WTC11 (cell line): ENCODE measurements around the gene CLK1.

Source experiments
- CREM ChIP-seq: sonication (generic); formaldehyde crosslinking; IDR thresholded peaks from 2 replicates; pipeline ENCODE4 v1.8.1; 2022; ENCODE audit warnings: mild to moderate bottlenecking, missing genetic modification reagents, moderate library complexity
- CTCF ChIP-seq: fragments of 200-600 bp; IDR thresholded peaks from 2 replicates; pipeline ENCODE4 v1.8.0; 2022; ENCODE audit warnings: antibody characterized with exemption
- IRF1 ChIP-seq: sonication (generic); formaldehyde crosslinking; IDR thresholded peaks from 2 replicates; pipeline ENCODE4 v1.8.0; 2023; ENCODE audit warnings: missing genetic modification reagents
- KAT7 ChIP-seq: sonication (generic); formaldehyde crosslinking; IDR thresholded peaks from 2 replicates; pipeline ENCODE4 v1.8.1; 2023; ENCODE audit warnings: missing genetic modification reagents, mild to moderate bottlenecking, borderline replicate concordance
- MLX ChIP-seq: sonication (generic); formaldehyde crosslinking; IDR thresholded peaks from 2 replicates; pipeline ENCODE4 v1.8.1; 2023; ENCODE audit warnings: mild to moderate bottlenecking, missing genetic modification reagents, moderate library complexity
- OVOL2 ChIP-seq: fragments of 250-450 bp; sonication (Bioruptor Pico); IDR thresholded peaks from 2 replicates; pipeline ENCODE4 v1.9.0; 2021; ENCODE audit warnings: mild to moderate bottlenecking, borderline replicate concordance
- TP53 ChIP-seq: sonication (generic); formaldehyde crosslinking; IDR thresholded peaks from 2 replicates; pipeline ENCODE4 v1.8.1; 2023; ENCODE audit warnings: mild to moderate bottlenecking, missing genetic modification reagents
- USF2 ChIP-seq: sonication (generic); formaldehyde crosslinking; IDR thresholded peaks from 2 replicates; pipeline ENCODE4 v1.8.1; 2023; ENCODE audit warnings: mild to moderate bottlenecking, missing genetic modification reagents, moderate library complexity
- ZNF232 ChIP-seq: sonication (generic); formaldehyde crosslinking; IDR thresholded peaks from 2 replicates; pipeline ENCODE4 v1.8.0; 2022; ENCODE audit warnings: mild to moderate bottlenecking, missing genetic modification reagents

GRCh38 chr2:200863782-200864175 is 679 bp downstream of the CLK1 start:
- TF ChIP-seq TP53 (CRISPR knock-in tag) = no peak
- no peak for TF ChIP-seq MLX (CRISPR knock-in tag)
- no peak for TF ChIP-seq CTCF
- TF ChIP-seq OVOL2 = no peak
- TF ChIP-seq USF2 (CRISPR knock-in tag) = no peak
- TF ChIP-seq IRF1 (CRISPR knock-in tag) = no peak
- no peak for TF ChIP-seq KAT7 (CRISPR knock-in tag)
- TF ChIP-seq ZNF232 (CRISPR knock-in tag) = no peak
- TF ChIP-seq CREM (CRISPR knock-in tag) = no peak
